ENCODE measurements around the gene CNTNAP2.
"Not testable (repeated sequence)": the region's sequence is repeated elsewhere in the genome, so short reads cannot be mapped to it uniquely, and the experiment has no call there.

The CNTNAP2 gene

GRCh38 chr7:147593271-147594057, 1476.9 kb downstream of the CNTNAP2 start:
- DNase-seq: no peak

GRCh38 chr7:147595042-147595441, 1478.4 kb downstream of the CNTNAP2 start:
- no peak for DNase-seq

- DNase-seq: not testable (repeated sequence)
Measured at GRCh38 chr7:147598687-147599086, 1482.1 kb downstream of the CNTNAP2 start.

GRCh38 chr7:147605323-147605722, 1488.7 kb downstream of the CNTNAP2 start:
- DNase-seq: no peak

GRCh38 chr7:147607157-147607800, 1490.7 kb downstream of the CNTNAP2 start:
- no peak for DNase-seq

- no peak for DNase-seq
Measured at GRCh38 chr7:147611431-147611830, 1494.8 kb downstream of the CNTNAP2 start.

GRCh38 chr7:147635288-147635687, 1518.7 kb downstream of the CNTNAP2 start:
- no peak for DNase-seq

- DNase-seq: no peak
Measured at GRCh38 chr7:147636553-147636952, 1520.0 kb downstream of the CNTNAP2 start.

- DNase-seq: no peak
Measured at GRCh38 chr7:147638566-147638965, 1522.0 kb downstream of the CNTNAP2 start.

GRCh38 chr7:147639037-147639436, 1522.4 kb downstream of the CNTNAP2 start:
- DNase-seq: no peak

- DNase-seq: no peak
Measured at GRCh38 chr7:147639751-147640150, 1523.2 kb downstream of the CNTNAP2 start.

- DNase-seq: no peak
Measured at GRCh38 chr7:147640821-147641220, 1524.2 kb downstream of the CNTNAP2 start.

GRCh38 chr7:147646568-147646967, 1530.0 kb downstream of the CNTNAP2 start:
- no peak for DNase-seq

GRCh38 chr7:147650991-147651390, 1534.4 kb downstream of the CNTNAP2 start:
- DNase-seq: no peak

- no peak for DNase-seq
Measured at GRCh38 chr7:147651601-147652000, 1535.0 kb downstream of the CNTNAP2 start.

- no peak for DNase-seq
Measured at GRCh38 chr7:147653456-147653855, 1536.9 kb downstream of the CNTNAP2 start.

- DNase-seq: no peak
Measured at GRCh38 chr7:147658392-147658967, 1541.9 kb downstream of the CNTNAP2 start.

- no peak for DNase-seq
Measured at GRCh38 chr7:147659036-147659995, 1542.7 kb downstream of the CNTNAP2 start.

GRCh38 chr7:147664541-147664940, 1547.9 kb downstream of the CNTNAP2 start:
- no peak for DNase-seq

- DNase-seq: no peak
Measured at GRCh38 chr7:147670759-147671158, 1554.2 kb downstream of the CNTNAP2 start.

- no peak for DNase-seq
Measured at GRCh38 chr7:147674705-147675104, 1558.1 kb downstream of the CNTNAP2 start.

GRCh38 chr7:147678943-147679342, 1562.3 kb downstream of the CNTNAP2 start:
- DNase-seq: no peak

GRCh38 chr7:147681530-147681929, 1564.9 kb downstream of the CNTNAP2 start:
- no peak for DNase-seq

Measured in activated CD4-positive, alpha-beta T cell treated with anti-CD3 and anti-CD28 coated beads, Interleukin-2, Interleukin-6, amounts not matched to agents 100 ng/mL and 50 ng/mL, durations not matched to agents 16 hours and 8 hours (primary cell).